SK-N-SH treated with all-trans-retinoic acid at 6 μM for 48 hours (cell line): ENCODE measurements around the gene TEX13B.

Source experiments
- ARNTL ChIP-seq: fragments of 450-650 bp; formaldehyde crosslinking; IDR thresholded peaks from 2 replicates; pipeline ENCODE4 v1.5.0; 2020; ENCODE audit warnings: low read depth, mild to moderate bottlenecking, moderate library complexity, borderline replicate concordance
- ESRRG ChIP-seq: fragments of 250-450 bp; sonication (Bioruptor Pico); IDR thresholded peaks from 2 replicates; pipeline ENCODE4 v1.6.1; 2021; ENCODE audit warnings: mild to moderate bottlenecking
- OSR1 ChIP-seq: fragments of 250-450 bp; sonication (Bioruptor Pico); IDR thresholded peaks from 2 replicates; pipeline ENCODE4 v1.8.0; 2022; ENCODE audit warnings: moderate library complexity, mild to moderate bottlenecking, inconsistent platforms
- PATZ1 ChIP-seq: fragments of 250-450 bp; sonication (Bioruptor Pico); IDR thresholded peaks from 2 replicates; pipeline ENCODE4 v1.8.0; 2020; ENCODE audit warnings: mild to moderate bottlenecking, moderate library complexity, borderline replicate concordance
- SNAI2 ChIP-seq: fragments of 250-450 bp; sonication (Bioruptor Pico); IDR thresholded peaks from 2 replicates; pipeline ENCODE4 v1.5.0; 2020; ENCODE audit warnings: mild to moderate bottlenecking, moderate library complexity
- TOX ChIP-seq: fragments of 250-450 bp; sonication (Bioruptor Pico); IDR thresholded peaks from 2 replicates; pipeline ENCODE4 v1.8.0; 2021; ENCODE audit warnings: mild to moderate bottlenecking, moderate library complexity, borderline replicate concordance
- ZFP3 ChIP-seq: fragments of 250-450 bp; sonication (Bioruptor Pico); IDR thresholded peaks from 2 replicates; pipeline ENCODE4 v1.5.0; 2020; ENCODE audit warnings: mild to moderate bottlenecking, moderate library complexity
- ZFP30 ChIP-seq: fragments of 450-650 bp; formaldehyde crosslinking; IDR thresholded peaks from 2 replicates; pipeline ENCODE4 v1.5.0; 2022; ENCODE audit warnings: mild to moderate bottlenecking, moderate library complexity
- ZNF565 ChIP-seq: fragments of 450-650 bp; formaldehyde crosslinking; conservative IDR thresholded peaks from 2 replicates; pipeline ENCODE4 v1.5.0; 2020; ENCODE audit warnings: low read depth, mild to moderate bottlenecking, moderate library complexity
- ZNF8 ChIP-seq: fragments of 450-650 bp; formaldehyde crosslinking; IDR thresholded peaks from 2 replicates; pipeline ENCODE4 v1.5.0; 2020; ENCODE audit warnings: mild to moderate bottlenecking, moderate library complexity
- TF ChIP-seq, protein P1 (sequence below): fragments of 250-450 bp; sonication (Bioruptor Pico); IDR thresholded peaks from 2 replicates; pipeline ENCODE4 v1.5.1; 2020; ENCODE audit warnings: low read depth, mild to moderate bottlenecking, moderate library complexity

DNA sequence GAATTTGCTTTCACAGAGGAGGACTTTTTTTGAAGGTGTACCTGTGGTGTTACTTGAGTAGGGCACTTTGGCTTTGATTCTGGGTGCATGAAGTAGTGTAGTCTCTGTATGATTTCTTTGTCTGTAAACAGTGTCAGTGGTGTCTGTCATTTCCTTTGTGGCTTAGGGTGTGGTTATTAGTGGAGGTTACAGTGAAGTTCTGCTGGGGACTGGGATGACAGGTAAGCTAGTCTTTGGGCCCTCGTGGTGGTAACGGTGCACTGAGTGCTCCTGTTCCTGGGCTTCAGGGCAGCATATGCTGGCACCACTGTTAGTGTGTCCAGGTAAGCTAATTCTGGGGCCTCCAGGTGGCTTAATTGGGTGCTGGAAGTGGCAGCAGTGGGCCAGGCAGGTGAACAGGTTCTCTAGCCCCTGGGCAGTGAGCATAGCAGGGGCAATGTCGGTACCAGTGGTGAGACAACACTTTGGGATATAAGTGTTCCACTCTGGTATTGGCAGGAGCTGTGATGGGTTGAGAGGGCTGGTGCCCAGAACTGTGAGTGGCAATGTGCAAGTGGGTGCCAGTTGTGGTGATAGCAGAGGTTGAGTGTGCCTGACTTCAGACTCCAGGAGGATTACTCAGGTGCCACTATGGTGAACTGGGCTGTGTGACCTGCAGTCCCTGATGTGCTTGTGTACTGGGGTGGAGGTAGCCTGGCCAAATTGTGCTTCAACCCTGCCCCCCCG is 36.6 kb upstream of the TEX13B start:
- TF ChIP-seq ZFP30 (CRISPR knock-in tag): no peak
- TF ChIP-seq OSR1 (CRISPR knock-in tag): no peak
- no peak for TF ChIP-seq SNAI2 (CRISPR knock-in tag)
- no peak for TF ChIP-seq PATZ1 (CRISPR knock-in tag)
- TF ChIP-seq ESRRG (CRISPR knock-in tag): no peak
- TF ChIP-seq ZNF8: no peak
- TF ChIP-seq, protein P1, sequence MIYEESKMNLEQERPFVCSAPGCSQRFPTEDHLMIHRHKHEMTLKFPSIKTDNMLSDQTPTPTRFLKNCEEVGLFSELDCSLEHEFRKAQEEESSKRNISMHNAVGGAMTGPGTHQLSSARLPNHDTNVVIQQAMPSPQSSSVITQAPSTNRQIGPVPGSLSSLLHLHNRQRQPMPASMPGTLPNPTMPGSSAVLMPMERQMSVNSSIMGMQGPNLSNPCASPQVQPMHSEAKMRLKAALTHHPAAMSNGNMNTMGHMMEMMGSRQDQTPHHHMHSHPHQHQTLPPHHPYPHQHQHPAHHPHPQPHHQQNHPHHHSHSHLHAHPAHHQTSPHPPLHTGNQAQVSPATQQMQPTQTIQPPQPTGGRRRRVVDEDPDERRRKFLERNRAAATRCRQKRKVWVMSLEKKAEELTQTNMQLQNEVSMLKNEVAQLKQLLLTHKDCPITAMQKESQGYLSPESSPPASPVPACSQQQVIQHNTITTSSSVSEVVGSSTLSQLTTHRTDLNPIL (CRISPR knock-in tag): no peak
- no peak for TF ChIP-seq TOX (CRISPR knock-in tag)
- no peak for TF ChIP-seq ZFP3 (CRISPR knock-in tag)
- TF ChIP-seq ARNTL: no peak
- TF ChIP-seq ZNF565: no peak
